ENCODE measurements around the gene ARID1B. TPM values are rescaled to one million over a fixed set of nuclear protein-coding genes. Genes with fewer than 3 reads are reported as not detected.
A peak's percentile ranks its signal among the peaks of the same experiment; 100 is the strongest.

The ARID1B gene
- total RNA-seq, 1 donor from 2014 or later = 18.5 TPM

DNA sequence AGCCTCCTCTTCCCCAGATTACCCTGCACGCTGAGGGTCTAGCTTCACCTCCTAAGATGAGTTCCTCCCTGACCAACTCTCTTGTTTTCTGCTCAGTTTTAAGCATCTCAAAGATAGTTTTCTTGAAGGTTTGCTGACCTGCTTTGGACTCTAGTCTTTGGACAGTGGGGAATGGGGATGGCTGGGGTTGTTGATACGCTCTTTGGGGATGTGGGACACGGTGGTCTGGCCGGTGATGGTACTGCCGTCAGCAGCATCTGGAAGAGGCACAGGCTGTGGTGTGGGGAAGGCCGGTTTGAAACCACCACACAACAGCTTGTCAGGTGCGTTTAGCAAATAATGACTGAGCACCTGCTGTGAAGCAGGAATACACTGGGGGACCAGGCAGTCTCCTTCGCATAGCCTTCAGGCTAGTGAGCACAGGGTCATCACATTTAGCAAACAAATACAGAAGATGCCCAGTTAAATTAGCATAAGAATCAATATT is 452.0 kb downstream of the ARID1B start:
- TF ChIP-seq, protein P1, sequence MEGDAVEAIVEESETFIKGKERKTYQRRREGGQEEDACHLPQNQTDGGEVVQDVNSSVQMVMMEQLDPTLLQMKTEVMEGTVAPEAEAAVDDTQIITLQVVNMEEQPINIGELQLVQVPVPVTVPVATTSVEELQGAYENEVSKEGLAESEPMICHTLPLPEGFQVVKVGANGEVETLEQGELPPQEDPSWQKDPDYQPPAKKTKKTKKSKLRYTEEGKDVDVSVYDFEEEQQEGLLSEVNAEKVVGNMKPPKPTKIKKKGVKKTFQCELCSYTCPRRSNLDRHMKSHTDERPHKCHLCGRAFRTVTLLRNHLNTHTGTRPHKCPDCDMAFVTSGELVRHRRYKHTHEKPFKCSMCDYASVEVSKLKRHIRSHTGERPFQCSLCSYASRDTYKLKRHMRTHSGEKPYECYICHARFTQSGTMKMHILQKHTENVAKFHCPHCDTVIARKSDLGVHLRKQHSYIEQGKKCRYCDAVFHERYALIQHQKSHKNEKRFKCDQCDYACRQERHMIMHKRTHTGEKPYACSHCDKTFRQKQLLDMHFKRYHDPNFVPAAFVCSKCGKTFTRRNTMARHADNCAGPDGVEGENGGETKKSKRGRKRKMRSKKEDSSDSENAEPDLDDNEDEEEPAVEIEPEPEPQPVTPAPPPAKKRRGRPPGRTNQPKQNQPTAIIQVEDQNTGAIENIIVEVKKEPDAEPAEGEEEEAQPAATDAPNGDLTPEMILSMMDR (conservative IDR thresholded peaks at IDR 0.05; ENCODE audit: low read depth, low read length) = no peak
- H3K4me3 ChIP-seq (ENCODE audit: low read depth, low read length) = no peak overlapping the region
- no peak for DNase-seq (ENCODE audit: low read depth)

DNA sequence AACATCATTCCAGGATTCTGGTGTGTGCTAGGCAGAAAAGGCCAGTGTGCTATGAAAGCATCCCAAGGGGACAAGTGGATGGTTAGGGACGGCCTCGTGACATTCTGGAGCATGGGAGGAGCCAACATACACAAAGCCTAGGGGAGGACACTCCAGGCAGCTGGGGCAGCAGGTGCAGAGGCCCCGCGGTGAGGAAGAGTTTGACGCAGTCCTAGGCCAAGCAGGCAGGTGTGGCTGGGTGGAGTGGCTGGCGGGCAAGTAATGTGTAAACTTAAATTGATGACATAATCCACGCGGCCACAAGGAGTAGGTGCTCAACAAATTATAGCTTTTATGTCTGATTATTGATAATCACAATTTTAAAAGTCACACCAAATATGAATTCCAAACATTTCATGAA is 452.5 kb downstream of the ARID1B start:
- no peak overlapping the region for H3K4me3 ChIP-seq (ENCODE audit: low read depth, low read length)
- TF ChIP-seq, protein P1 (conservative IDR thresholded peaks at IDR 0.05; ENCODE audit: low read depth, low read length) = no peak
- DNase-seq (ENCODE audit: low read depth) = no peak

DNA sequence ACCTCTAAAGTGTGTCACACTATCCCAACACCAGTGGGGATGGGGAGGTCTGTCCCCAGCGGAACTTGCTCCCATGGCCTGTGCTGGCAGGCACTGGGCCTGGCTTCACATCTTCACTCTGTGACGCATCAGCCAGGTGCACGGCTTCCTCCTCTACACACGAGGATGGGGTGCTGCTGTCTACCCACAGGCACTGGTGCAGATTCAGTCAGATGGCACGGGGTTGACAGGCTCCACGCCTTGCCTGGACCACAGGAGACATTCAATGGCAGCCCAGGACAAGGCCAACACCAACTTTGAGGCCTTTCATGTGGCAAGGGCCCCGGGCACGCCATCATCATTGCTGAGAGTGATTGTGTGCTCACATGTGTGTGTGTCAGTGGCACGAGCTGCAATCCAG is 453.7 kb downstream of the ARID1B start:
- H3K4me3 ChIP-seq (ENCODE audit: low read depth, low read length) = no peak overlapping the region
- DNase-seq (ENCODE audit: low read depth) = no peak
- TF ChIP-seq, protein P1 (conservative IDR thresholded peaks at IDR 0.05; ENCODE audit: low read depth, low read length) = no peak

DNA sequence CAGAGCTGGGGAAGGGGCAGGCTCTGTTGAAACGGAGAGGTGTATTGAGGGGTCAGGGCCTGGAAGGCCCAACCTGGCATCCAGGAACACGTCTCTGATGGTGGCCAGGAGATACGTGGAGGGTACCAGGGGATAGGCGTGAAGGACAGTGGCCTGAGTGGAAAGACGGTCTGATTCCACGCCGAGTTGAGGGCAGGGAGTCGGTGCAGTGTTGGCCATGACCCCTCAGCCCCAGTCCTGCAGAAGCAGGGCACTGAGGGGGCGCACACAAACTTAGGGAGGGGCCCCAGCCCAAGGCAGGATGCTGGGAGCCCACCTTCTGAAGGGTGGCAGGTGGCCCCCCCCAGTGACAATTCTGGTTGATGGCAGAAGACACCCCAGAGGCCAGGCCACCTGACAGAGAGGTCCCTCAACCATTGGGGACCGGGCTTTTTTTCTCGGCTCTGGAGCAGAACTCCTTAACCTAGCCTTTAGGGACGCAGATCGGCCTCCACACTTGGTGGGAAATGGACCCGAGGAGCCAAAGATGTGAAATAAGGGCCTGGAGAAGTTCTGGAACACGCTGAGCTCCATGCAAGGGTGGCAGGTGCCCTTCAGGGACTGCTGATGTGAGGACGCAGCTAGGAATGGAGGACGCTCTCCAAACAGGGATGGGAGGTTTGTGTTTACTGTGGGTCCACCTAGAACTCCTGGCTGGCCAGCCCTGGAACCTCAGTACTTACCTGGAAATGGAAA is 455.1 kb downstream of the ARID1B start:
- H3K4me3 ChIP-seq (ENCODE audit: low read depth, low read length) = no peak overlapping the region
- TF ChIP-seq, protein P1 (conservative IDR thresholded peaks at IDR 0.05; ENCODE audit: low read depth, low read length) = no peak
- DNase-seq (ENCODE audit: low read depth) = no peak

DNA sequence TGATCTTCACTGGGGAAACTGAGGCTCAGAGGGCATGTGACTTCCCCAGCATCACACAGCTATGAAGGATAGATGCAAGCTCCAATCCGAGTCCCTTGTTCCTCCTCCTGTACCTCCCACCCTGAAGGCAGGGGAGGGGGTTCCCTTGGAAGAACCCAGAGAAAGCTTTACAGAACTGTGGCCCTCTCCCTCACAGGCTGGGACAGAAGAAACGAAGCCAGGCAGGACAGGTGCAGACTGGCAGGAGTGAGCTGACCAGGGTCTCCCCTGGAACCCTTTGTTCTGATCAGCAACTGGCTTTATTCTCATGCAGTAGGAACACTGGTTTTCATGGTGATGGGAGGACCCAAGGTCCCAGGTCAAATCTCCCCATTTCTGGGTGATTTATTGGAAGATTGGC is 456.0 kb downstream of the ARID1B start:
- TF ChIP-seq, protein P1 (conservative IDR thresholded peaks at IDR 0.05; ENCODE audit: low read depth, low read length) = no peak
- no peak overlapping the region for H3K4me3 ChIP-seq (ENCODE audit: low read depth, low read length)
- DNase-seq (ENCODE audit: low read depth) = no peak

DNA sequence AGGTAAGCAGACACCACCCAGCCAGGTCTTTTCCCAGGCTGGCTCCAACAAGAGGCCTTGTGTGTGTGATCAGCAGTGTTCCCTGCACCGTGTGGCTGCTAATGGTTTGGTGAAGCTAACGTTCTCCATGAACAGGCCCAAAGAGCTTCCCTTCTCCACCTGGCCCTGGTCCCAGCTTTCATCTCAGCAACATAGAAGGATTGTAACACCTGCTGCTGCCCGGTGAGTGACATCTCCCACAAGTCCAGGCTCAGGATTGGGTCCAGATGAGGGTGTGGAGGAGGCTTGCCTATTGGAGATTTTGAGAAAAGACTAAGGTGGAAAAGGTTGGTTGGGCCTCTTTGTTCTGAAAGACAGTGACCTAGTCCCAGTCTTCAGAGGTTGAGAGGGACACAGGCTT is 456.5 kb downstream of the ARID1B start:
- no peak for DNase-seq (ENCODE audit: low read depth)
- TF ChIP-seq, protein P1 (conservative IDR thresholded peaks at IDR 0.05; ENCODE audit: low read depth, low read length) = no peak
- no peak overlapping the region for H3K4me3 ChIP-seq (ENCODE audit: low read depth, low read length)

DNA sequence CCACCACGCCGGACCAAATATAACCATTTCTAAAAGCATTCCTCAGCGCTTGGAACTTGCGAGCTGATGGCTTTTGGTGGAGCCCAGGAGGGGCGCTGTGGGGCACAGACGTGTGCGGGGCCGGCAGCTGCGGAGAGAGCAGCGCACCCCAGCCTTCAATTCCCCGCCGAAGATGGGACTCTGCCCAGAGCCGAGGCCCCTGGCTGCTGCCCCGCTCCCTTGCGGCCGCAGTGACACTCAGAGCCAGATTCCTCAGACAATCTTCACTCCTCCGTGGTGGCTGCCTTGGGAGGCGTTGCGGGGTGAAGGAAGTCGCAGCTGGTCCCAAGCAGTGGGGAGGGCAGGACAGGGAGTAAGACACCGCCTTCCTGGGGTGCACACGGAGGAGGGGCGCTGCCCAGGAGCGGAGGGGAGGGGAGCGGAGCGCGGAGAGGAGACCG is 458.4 kb downstream of the ARID1B start:
- TF ChIP-seq, protein P1 (conservative IDR thresholded peaks at IDR 0.05; ENCODE audit: low read depth, low read length) = peak; percentile 63
- no peak for DNase-seq (ENCODE audit: low read depth)
- peak overlapping the region; percentile 46 for H3K4me3 ChIP-seq (ENCODE audit: low read depth, low read length)

Measured in epithelial cell of proximal tubule (primary cell).